Measurements from ENCODE around the gene MT1E.

DNA sequence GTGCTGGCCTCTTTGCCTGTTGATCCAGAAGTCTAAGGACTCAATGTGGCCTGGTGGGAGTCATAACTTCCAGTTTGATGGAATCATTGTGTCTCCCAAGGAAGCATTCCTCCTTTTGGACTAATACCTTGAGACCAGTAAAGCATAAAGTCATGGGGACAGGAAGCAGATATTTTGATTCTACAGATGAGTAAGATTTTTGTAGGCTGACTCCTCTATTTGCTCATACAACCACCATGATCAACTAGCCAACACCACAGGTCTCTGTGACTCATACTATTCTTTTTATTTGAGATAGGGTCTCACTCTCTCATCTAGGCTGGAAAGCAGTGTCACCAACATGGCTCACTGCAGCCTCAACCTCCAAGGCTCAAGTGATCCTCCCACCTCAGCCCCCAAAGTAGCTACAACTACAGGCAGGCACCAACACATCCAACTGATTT is 11.0 kb upstream of the MT1E start:
- TF ChIP-seq, protein P1, sequence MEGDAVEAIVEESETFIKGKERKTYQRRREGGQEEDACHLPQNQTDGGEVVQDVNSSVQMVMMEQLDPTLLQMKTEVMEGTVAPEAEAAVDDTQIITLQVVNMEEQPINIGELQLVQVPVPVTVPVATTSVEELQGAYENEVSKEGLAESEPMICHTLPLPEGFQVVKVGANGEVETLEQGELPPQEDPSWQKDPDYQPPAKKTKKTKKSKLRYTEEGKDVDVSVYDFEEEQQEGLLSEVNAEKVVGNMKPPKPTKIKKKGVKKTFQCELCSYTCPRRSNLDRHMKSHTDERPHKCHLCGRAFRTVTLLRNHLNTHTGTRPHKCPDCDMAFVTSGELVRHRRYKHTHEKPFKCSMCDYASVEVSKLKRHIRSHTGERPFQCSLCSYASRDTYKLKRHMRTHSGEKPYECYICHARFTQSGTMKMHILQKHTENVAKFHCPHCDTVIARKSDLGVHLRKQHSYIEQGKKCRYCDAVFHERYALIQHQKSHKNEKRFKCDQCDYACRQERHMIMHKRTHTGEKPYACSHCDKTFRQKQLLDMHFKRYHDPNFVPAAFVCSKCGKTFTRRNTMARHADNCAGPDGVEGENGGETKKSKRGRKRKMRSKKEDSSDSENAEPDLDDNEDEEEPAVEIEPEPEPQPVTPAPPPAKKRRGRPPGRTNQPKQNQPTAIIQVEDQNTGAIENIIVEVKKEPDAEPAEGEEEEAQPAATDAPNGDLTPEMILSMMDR (IDR thresholded peaks at IDR 0.05), result no peak
- TF ChIP-seq POLR2A (IDR thresholded peaks at IDR 0.05), result no peak

All from testis (tissue), 2 donors.